Smooth muscle cell (in vitro differentiated cells): ENCODE measurements around the gene TNS1. TPM values are rescaled to one million over a fixed set of nuclear protein-coding genes. Genes with fewer than 3 reads are reported as not detected.
A peak's percentile ranks its signal among the peaks of the same experiment; 100 is the strongest.

Experiments used
- DNase-seq: peaks from one replicate; lab custom pipeline; 2025; ENCODE audit not compliant: unreplicated experiment; lab: John Stamatoyannopoulos, UW
- H2AFZ ChIP-seq: fragments of 200-600 bp; sonication (generic); 2 replicates; pipeline ENCODE4 v1.6.0; 2016; ENCODE audit warnings: antibody characterized with exemption, low read depth, mild to moderate bottlenecking
- H3F3A ChIP-seq: fragments of 200-600 bp; sonication (generic); 2 replicates; pipeline ENCODE4 v1.6.0; 2017; ENCODE audit warnings: antibody characterized with exemption, low read depth
- H3K27ac ChIP-seq: fragments of 200-600 bp; sonication (generic); 2 replicates; pipeline ENCODE4 v1.5.1; 2016; ENCODE audit warnings: low read depth, mild to moderate bottlenecking
- H3K27me3 ChIP-seq: fragments of 200-600 bp; sonication (generic); 2 replicates; pipeline ENCODE4 v1.6.1; 2016; ENCODE audit warnings: low read depth, mild to moderate bottlenecking
- H3K36me3 ChIP-seq: fragments of 200-600 bp; sonication (generic); 2 replicates; pipeline ENCODE4 v1.5.1; 2016; ENCODE audit warnings: low read depth
- H3K4me1 ChIP-seq: fragments of 200-600 bp; sonication (generic); 2 replicates; pipeline ENCODE4 v1.5.1; 2016; ENCODE audit warnings: low read depth
- H3K4me2 ChIP-seq: fragments of 200-600 bp; sonication (generic); 2 replicates; pipeline ENCODE4 v1.6.0; 2016; ENCODE audit warnings: mild to moderate bottlenecking
- H3K4me3 ChIP-seq: fragments of 200-600 bp; sonication (generic); 2 replicates; pipeline ENCODE4 v1.5.1; 2016; ENCODE audit warnings: mild to moderate bottlenecking
- H3K79me2 ChIP-seq: fragments of 200-600 bp; sonication (generic); 2 replicates; pipeline ENCODE4 v1.6.0; 2016; ENCODE audit warnings: low read depth, mild to moderate bottlenecking
- H3K9ac ChIP-seq: fragments of 200-600 bp; sonication (generic); 2 replicates; pipeline ENCODE4 v1.6.0; 2016; ENCODE audit warnings: low read depth
- H3K9me3 ChIP-seq: fragments of 200-600 bp; sonication (generic); replicated peaks from 2 replicates; pipeline ENCODE4 v1.5.1; 2016; ENCODE audit warnings: low read depth
- H4K20me1 ChIP-seq: fragments of 200-600 bp; sonication (generic); 2 replicates; pipeline ENCODE4 v1.6.0; 2016; ENCODE audit warnings: low read depth
- WGBS: methylation state at CpG from one replicate; pipeline ENCODE4 v1.1.7; 2016; ENCODE audit warnings: low lambda C conversion rate; 5-methylcytosine and 5-hydroxymethylcytosine counted together
- polyA plus RNA-seq: library from polyadenylated mRNA; unstranded; fragments of >200 nt; fragmentation: Nextera tagmentation; extraction: Ambion mirVana; gene quantifications from 2 replicates; pipeline ENCODE4 v1.2.1, GENCODE V29; 2016
- total RNA-seq: library from RNA; depleted of rRNA; stranded (reverse); fragments of >200 nt; gene quantifications from 2 replicates; pipeline ENCODE4 v1.2.3, GENCODE V29; 2014
- TF ChIP-seq, protein P1 (sequence below): fragments of 200-600 bp; sonication (generic); IDR thresholded peaks from 2 replicates; pipeline ENCODE4 v1.5.1; 2017; ENCODE audit warnings: borderline replicate concordance, mild to moderate bottlenecking, antibody characterized with exemption; ENCODE audit not compliant: insufficient read depth, poor library complexity, severe bottlenecking

Gene TNS1
- total and polyA plus RNA-seq, 2 experiments from 2014 or later = 52.3 to 61.5 TPM

DNA sequence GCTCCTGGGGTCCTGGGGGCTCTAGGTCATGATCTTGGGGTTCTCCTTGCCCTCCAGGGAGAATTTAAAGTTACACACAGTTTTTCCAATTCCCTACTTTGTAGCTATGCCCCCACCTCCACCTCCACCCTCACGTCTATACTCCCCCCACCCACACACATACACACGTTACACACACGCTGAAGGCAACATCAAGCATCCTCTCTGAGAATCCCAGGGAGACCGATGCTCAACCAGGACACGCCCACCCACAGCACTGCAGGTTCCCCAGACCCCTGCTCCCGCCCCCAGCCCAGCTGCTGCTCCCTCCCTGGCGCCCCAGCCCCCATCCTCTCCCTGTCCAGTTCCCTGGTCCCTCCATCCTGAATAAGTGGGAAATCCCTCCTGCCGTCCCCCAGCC lies 6.4 kb upstream of the TNS1 start:
- Histone ChIP-seq H3K27me3 (no peaks in the 10 kb centered on the region), H2AFZ (no peak overlapping the region), H3F3A (peaks cover 36% of the 10 kb centered on the region), H3K9ac (peak overlapping the region; percentile 12), H3K4me1 (peaks cover 33% of the 10 kb centered on the region), H4K20me1 (no peaks in the 10 kb centered on the region), H3K4me2 (peak overlapping the region; percentile 98), H3K9me3 (no peaks in the 10 kb centered on the region), H3K27ac (peak overlapping the region; percentile 97), H3K36me3 (no peaks in the 10 kb centered on the region), H3K4me3 (peak overlapping the region; percentile 59), H3K79me2 (peaks cover 13% of the 10 kb centered on the region)
- no peak for DNase-seq
- WGBS = 9% methylated on average over 8 of the region's 8 CpGs
- TF ChIP-seq, protein P1, sequence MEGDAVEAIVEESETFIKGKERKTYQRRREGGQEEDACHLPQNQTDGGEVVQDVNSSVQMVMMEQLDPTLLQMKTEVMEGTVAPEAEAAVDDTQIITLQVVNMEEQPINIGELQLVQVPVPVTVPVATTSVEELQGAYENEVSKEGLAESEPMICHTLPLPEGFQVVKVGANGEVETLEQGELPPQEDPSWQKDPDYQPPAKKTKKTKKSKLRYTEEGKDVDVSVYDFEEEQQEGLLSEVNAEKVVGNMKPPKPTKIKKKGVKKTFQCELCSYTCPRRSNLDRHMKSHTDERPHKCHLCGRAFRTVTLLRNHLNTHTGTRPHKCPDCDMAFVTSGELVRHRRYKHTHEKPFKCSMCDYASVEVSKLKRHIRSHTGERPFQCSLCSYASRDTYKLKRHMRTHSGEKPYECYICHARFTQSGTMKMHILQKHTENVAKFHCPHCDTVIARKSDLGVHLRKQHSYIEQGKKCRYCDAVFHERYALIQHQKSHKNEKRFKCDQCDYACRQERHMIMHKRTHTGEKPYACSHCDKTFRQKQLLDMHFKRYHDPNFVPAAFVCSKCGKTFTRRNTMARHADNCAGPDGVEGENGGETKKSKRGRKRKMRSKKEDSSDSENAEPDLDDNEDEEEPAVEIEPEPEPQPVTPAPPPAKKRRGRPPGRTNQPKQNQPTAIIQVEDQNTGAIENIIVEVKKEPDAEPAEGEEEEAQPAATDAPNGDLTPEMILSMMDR = no peak

DNA sequence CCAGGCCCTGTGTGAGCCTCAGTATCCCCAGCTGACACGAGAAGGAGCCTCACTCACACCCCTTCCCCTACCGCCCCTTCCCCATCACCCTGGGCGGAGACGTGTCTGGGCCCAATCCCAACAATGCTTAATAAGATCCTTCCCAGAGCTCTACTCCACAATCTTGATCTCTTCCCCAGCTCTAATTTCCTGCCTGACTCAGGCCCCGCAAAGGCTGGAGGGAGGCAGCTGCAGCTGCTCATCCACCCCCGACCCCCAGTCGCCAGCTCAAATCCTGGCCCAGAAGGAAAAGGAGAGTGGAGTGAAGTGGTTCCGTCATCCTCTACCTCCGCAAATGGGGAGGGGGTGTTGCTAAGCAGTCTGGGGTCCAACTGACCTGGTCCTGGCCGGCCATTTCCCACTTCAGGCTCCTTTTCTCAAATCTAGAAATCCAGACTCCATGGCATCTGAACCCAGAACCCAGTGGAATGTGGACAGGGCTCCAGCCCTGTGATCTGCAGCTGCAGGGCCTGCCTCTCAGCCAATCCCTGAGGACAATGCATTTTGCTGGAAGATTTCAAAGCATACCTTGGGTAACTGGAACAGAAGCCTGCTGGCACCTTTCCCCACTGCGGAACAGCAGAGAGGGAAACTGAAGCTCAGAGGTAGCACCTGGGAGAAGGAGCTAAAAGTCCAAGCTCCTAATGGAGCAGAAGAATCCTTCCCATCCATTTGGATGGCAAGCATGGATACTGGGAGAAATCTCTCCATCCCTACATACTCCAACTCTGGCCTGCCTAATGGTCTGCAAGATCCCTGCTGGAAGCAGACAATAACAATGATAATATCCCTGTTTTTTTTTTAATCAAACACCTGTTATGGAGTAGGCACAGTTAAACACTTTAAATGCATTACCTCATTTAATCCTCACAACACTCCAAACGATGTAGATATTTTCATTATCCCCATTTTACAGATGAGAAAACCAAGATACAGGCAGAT lies 5.6 kb upstream of the TNS1 start:
- H3F3A ChIP-seq = peaks cover 42% of the 10 kb centered on the region
- no peaks in the 10 kb centered on the region for H3K9me3 ChIP-seq
- H3K27me3 ChIP-seq = no peaks in the 10 kb centered on the region
- no peaks in the 10 kb centered on the region for H4K20me1 ChIP-seq
- H3K9ac ChIP-seq = peak overlapping the region; percentile 25
- H3K36me3 ChIP-seq = no peaks in the 10 kb centered on the region
- H3K4me3 ChIP-seq = no peak overlapping the region
- DNase-seq = no peak
- no peak overlapping the region for H2AFZ ChIP-seq
- H3K4me1 ChIP-seq = peaks cover 35% of the 10 kb centered on the region
- 30% methylated on average over 12 of the region's 12 CpGs for WGBS
- peaks cover 13% of the 10 kb centered on the region for H3K79me2 ChIP-seq
- TF ChIP-seq, protein P1 = no peak
- H3K4me2 ChIP-seq = peak overlapping the region; percentile 98
- H3K27ac ChIP-seq = peak overlapping the region; percentile 97

DNA sequence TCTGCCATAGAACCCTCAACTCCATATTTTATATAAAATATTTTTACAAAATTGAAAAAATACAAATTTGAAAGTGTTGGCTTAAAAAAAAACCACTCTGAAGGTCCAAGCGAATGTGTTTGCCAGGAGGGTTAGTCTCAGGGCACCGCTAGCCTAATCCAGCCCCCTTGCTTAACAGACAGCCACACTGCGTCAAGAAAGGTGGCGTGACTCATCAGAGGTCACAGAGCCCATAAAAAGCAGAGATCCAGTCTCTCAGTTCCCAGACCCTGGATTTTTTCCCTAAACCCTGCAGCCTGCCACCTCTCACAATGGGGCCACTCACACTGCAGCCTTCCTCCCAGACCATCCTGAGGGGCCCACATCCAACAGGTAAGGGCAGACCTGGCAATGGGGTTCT lies 3.9 kb upstream of the TNS1 start:
- Histone ChIP-seq H3K36me3 (no peaks in the 10 kb centered on the region), H3K27ac (peak overlapping the region; percentile 97), H3K4me2 (peak overlapping the region; percentile 77), H3K4me3 (no peak overlapping the region), H2AFZ (no peak overlapping the region), H3K79me2 (peaks cover 27% of the 10 kb centered on the region), H4K20me1 (no peaks in the 10 kb centered on the region), H3K9ac (no peak overlapping the region), H3F3A (peaks cover 48% of the 10 kb centered on the region), H3K4me1 (peaks cover 49% of the 10 kb centered on the region), H3K27me3 (no peaks in the 10 kb centered on the region), H3K9me3 (no peaks in the 10 kb centered on the region)
- no peak for DNase-seq
- TF ChIP-seq, protein P1 = no peak
- WGBS = 32% methylated on average over 4 of the region's 4 CpGs
